HEK293 (cell line): ENCODE measurements around the gene ATP6V0A1.

ENCODE experiments used
- CTCF ChIP-seq: fragments of 450-650 bp; formaldehyde crosslinking; IDR thresholded peaks from 2 replicates; pipeline ENCODE4 v1.5.1; 2016; ENCODE audit warnings: missing biosample characterization, missing genetic modification characterization
- GLIS1 ChIP-seq: fragments of 450-650 bp; formaldehyde crosslinking; IDR thresholded peaks from 2 replicates; pipeline ENCODE4 v1.5.1; 2016; ENCODE audit warnings: missing biosample characterization, missing genetic modification characterization
- GLIS2 ChIP-seq: fragments of 450-650 bp; formaldehyde crosslinking; IDR thresholded peaks from 2 replicates; pipeline ENCODE4 v1.5.1; 2016; ENCODE audit warnings: missing biosample characterization, missing genetic modification characterization
- PRDM4 ChIP-seq: fragments of 450-650 bp; formaldehyde crosslinking; IDR thresholded peaks from 2 replicates; pipeline ENCODE4 v1.5.1; 2017; ENCODE audit warnings: missing biosample characterization, missing genetic modification characterization
- ZBTB1 ChIP-seq: fragments of 450-650 bp; formaldehyde crosslinking; IDR thresholded peaks from 2 replicates; pipeline ENCODE4 v1.5.1; 2016; ENCODE audit warnings: missing biosample characterization, missing genetic modification characterization
- ZBTB10 ChIP-seq: fragments of 450-650 bp; formaldehyde crosslinking; IDR thresholded peaks from 2 replicates; pipeline ENCODE4 v1.5.1; 2016; ENCODE audit warnings: missing biosample characterization, missing genetic modification characterization
- ZBTB26 ChIP-seq: fragments of 450-650 bp; formaldehyde crosslinking; optimal IDR thresholded peaks from 2 replicates; pipeline ENCODE3; 2016; ENCODE audit warnings: missing biosample characterization, mild to moderate bottlenecking, missing genetic modification characterization
- ZFP69B ChIP-seq: fragments of 450-650 bp; formaldehyde crosslinking; IDR thresholded peaks from 2 replicates; pipeline ENCODE4 v1.5.1; 2016; ENCODE audit warnings: missing biosample characterization, missing genetic modification characterization
- ZNF114 ChIP-seq: fragments of 450-650 bp; formaldehyde crosslinking; IDR thresholded peaks from 2 replicates; pipeline ENCODE4 v1.5.0; 2017; ENCODE audit warnings: missing biosample characterization, missing genetic modification characterization
- ZNF133 ChIP-seq: fragments of 450-650 bp; formaldehyde crosslinking; IDR thresholded peaks from 2 replicates; pipeline ENCODE4 v1.5.1; 2016; ENCODE audit warnings: missing biosample characterization, missing genetic modification characterization
- ZNF140 ChIP-seq: fragments of 450-650 bp; formaldehyde crosslinking; IDR thresholded peaks from 2 replicates; pipeline ENCODE4 v1.5.1; 2016; ENCODE audit warnings: missing biosample characterization, missing genetic modification characterization
- ZNF155 ChIP-seq: fragments of 450-650 bp; formaldehyde crosslinking; IDR thresholded peaks from 2 replicates; pipeline ENCODE4 v1.5.1; 2016; ENCODE audit warnings: missing biosample characterization, missing genetic modification characterization
- ZNF24 ChIP-seq: fragments of 450-650 bp; formaldehyde crosslinking; IDR thresholded peaks from 2 replicates; pipeline ENCODE4 v1.5.1; 2016; ENCODE audit warnings: missing biosample characterization, missing genetic modification characterization
- ZNF26 ChIP-seq: fragments of 450-650 bp; formaldehyde crosslinking; IDR thresholded peaks from 2 replicates; pipeline ENCODE4 v1.5.1; 2016; ENCODE audit warnings: missing biosample characterization, missing genetic modification characterization
- ZNF292 ChIP-seq: fragments of 450-650 bp; formaldehyde crosslinking; IDR thresholded peaks from 2 replicates; pipeline ENCODE4 v1.5.1; 2016; ENCODE audit warnings: low read depth, missing biosample characterization, missing genetic modification characterization, borderline replicate concordance
- ZNF341 ChIP-seq: fragments of 450-650 bp; formaldehyde crosslinking; IDR thresholded peaks from 2 replicates; pipeline ENCODE4; 2016; ENCODE audit warnings: low read depth, missing biosample characterization, missing genetic modification characterization
- ZNF37A ChIP-seq: fragments of 450-650 bp; IDR thresholded peaks from 2 replicates; pipeline ENCODE4 v1.5.1; 2018; ENCODE audit warnings: missing biosample characterization, missing genetic modification characterization
- ZNF501 ChIP-seq: fragments of 450-650 bp; formaldehyde crosslinking; IDR thresholded peaks from 2 replicates; pipeline ENCODE4 v1.5.1; 2016; ENCODE audit warnings: missing biosample characterization, missing genetic modification characterization
- ZNF510 ChIP-seq: fragments of 450-650 bp; formaldehyde crosslinking; IDR thresholded peaks from 2 replicates; pipeline ENCODE4 v1.5.1; 2018; ENCODE audit warnings: mild to moderate bottlenecking, missing genetic modification characterization, missing biosample characterization; ENCODE audit not compliant: insufficient replicate concordance
- ZNF549 ChIP-seq: fragments of 450-650 bp; IDR thresholded peaks from 2 replicates; pipeline ENCODE4 v1.5.1; 2018; ENCODE audit warnings: missing biosample characterization, missing genetic modification characterization, mild to moderate bottlenecking, inconsistent platforms, moderate library complexity
- ZNF558 ChIP-seq: fragments of 450-650 bp; formaldehyde crosslinking; IDR thresholded peaks from 2 replicates; pipeline ENCODE4 v1.5.1; 2016; ENCODE audit warnings: missing biosample characterization, missing genetic modification characterization
- ZNF560 ChIP-seq: fragments of 450-650 bp; formaldehyde crosslinking; IDR thresholded peaks from 2 replicates; pipeline ENCODE4 v1.5.1; 2017; ENCODE audit warnings: missing biosample characterization, missing genetic modification characterization, borderline replicate concordance
- ZNF561 ChIP-seq: fragments of 450-650 bp; IDR thresholded peaks from 2 replicates; pipeline ENCODE4 v1.5.1; 2018; ENCODE audit warnings: missing biosample characterization, missing genetic modification characterization, borderline replicate concordance
- ZNF837 ChIP-seq: fragments of 450-650 bp; formaldehyde crosslinking; IDR thresholded peaks from 2 replicates; pipeline ENCODE4 v1.5.1; 2016; ENCODE audit warnings: missing biosample characterization, missing genetic modification characterization
- TF ChIP-seq, protein P1 (sequence below): fragments of 450-650 bp; formaldehyde crosslinking; IDR thresholded peaks from 2 replicates; pipeline ENCODE4 v1.5.1; 2017; ENCODE audit warnings: missing biosample characterization, mild to moderate bottlenecking, missing genetic modification characterization, moderate library complexity
- TF ChIP-seq, protein P2 (sequence below): fragments of 450-650 bp; formaldehyde crosslinking; IDR thresholded peaks from 2 replicates; pipeline ENCODE4 v1.5.1; 2016; ENCODE audit warnings: missing biosample characterization, missing genetic modification characterization

ATP6V0A1 gene

DNA sequence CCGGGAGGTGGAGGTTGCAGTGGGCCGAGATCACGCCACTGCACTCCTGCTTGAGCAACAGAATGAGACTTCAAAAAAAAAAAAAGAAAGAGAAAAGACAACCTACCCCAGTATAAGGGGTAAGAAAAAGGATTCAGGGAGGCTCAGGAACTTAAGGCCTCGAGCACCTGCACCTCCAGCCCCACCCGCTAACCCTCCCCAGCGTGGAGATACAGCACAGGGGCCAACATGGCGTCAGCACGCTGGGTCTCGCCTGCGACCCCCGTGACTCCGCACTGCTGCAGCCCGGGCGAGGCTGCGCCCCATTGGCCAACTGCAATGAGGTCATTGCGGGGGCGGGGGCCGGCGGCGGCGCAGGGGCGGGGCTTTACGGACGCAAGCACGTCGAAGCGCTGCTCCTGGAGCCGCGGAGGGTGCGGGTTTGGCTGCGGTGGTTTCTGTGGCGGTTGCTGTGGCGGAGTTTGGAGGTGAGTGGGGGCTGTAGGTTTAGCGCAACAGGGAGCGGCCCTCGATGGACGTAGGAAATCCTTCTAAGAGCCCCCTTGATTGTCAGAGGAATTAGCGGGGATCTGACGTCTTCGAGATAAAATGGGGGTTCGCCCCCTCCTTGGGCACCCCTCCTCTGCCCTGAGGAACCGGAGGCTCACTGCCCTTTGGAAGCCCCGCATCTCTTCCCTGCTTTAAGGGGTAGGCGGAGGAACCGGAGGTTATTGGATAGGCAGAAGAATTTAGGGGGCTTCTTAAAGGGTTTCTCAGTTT, at the start of gene ATP6V0A1 (continued):
- 0 out of 2 replicates have a peak, but pooled peaks have one; percentile 10 for TF ChIP-seq ZFP69B (tag by site-specific recombination)
- TF ChIP-seq ZNF26 (tag by site-specific recombination): no peak
- TF ChIP-seq GLIS1 (tag by site-specific recombination): peak; percentile 70
- TF ChIP-seq ZNF560: no peak
- no peak for TF ChIP-seq ZNF155 (tag by site-specific recombination)
- peak; percentile 81 for TF ChIP-seq ZBTB1
- no peak for TF ChIP-seq ZNF549 (tag by site-specific recombination)
- no peak for TF ChIP-seq ZNF133 (tag by site-specific recombination)
- no peak; the same call in 1 of the 2 replicates for TF ChIP-seq ZNF558 (tag by site-specific recombination)
- TF ChIP-seq ZNF292 (tag by site-specific recombination): no peak
- no peak for TF ChIP-seq ZNF140
- peak; percentile 71; the same call in 1 of the 2 replicates for TF ChIP-seq ZBTB10
- peak; percentile 70 for TF ChIP-seq ZBTB26 (tag by site-specific recombination)
- TF ChIP-seq ZNF37A: no peak
- no peak for TF ChIP-seq ZNF510 (tag by site-specific recombination)
- TF ChIP-seq, protein P1, sequence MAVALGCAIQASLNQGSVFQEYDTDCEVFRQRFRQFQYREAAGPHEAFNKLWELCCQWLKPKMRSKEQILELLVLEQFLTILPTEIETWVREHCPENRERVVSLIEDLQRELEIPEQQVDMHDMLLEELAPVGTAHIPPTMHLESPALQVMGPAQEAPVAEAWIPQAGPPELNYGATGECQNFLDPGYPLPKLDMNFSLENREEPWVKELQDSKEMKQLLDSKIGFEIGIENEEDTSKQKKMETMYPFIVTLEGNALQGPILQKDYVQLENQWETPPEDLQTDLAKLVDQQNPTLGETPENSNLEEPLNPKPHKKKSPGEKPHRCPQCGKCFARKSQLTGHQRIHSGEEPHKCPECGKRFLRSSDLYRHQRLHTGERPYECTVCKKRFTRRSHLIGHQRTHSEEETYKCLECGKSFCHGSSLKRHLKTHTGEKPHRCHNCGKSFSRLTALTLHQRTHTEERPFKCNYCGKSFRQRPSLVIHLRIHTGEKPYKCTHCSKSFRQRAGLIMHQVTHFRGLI: no peak
- no peak for TF ChIP-seq ZNF114 (tag by site-specific recombination)
- TF ChIP-seq ZNF561 (tag by site-specific recombination): 0 out of 2 replicates have a peak, but pooled peaks have one; percentile 31
- TF ChIP-seq ZNF501 (tag by site-specific recombination): no peak
- peak; percentile 95 for TF ChIP-seq GLIS2 (tag by site-specific recombination)
- TF ChIP-seq PRDM4 (tag by site-specific recombination): no peak; the same call in none of the 2 replicates
- TF ChIP-seq ZNF24 (tag by site-specific recombination): no peak
- TF ChIP-seq ZNF341 (tag by site-specific recombination): no peak
- TF ChIP-seq, protein P2, sequence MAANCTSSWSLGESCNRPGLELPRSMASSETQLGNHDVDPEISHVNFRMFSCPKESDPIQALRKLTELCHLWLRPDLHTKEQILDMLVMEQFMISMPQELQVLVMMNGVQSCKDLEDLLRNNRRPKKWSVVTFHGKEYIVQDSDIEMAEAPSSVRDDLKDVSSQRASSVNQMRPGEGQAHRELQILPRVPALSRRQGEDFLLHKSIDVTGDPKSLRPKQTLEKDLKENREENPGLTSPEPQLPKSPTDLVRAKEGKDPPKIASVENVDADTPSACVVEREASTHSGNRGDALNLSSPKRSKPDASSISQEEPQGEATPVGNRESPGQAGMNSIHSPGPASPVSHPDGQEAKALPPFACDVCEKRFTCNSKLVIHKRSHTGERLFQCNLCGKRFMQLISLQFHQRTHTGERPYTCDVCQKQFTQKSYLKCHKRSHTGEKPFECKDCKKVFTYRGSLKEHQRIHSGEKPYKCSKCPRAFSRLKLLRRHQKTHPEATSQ (tag by site-specific recombination): no peak
- no peak for TF ChIP-seq ZNF837 (tag by site-specific recombination)
- 0 out of 2 replicates have a peak, but pooled peaks have one; percentile 30 for TF ChIP-seq CTCF
